H1 (cell line): ENCODE results near the gene STIM2.

ENCODE experiments used
- BACH1 ChIP-seq: IDR thresholded peaks from 2 replicates; pipeline ENCODE4 v1.6.1; 2012; ENCODE audit warnings: low read length, improper control_type of control experiment
- EZH2 ChIP-seq: fragments of 200-600 bp; sonication (generic); IDR thresholded peaks from 2 replicates; pipeline ENCODE4 v1.7.1; 2012; ENCODE audit warnings: low read depth, mild to moderate bottlenecking, moderate library complexity, low read length, inconsistent platforms; ENCODE audit not compliant: severe bottlenecking
- POLR2AphosphoS5 ChIP-seq: IDR thresholded peaks from 2 replicates; pipeline ENCODE4 v1.6.1; 2011; ENCODE audit warnings: low read depth, low read length
- TEAD4 ChIP-seq: IDR thresholded peaks from 2 replicates; pipeline ENCODE4 v1.6.1; 2012; ENCODE audit warnings: low read depth, low read length, inconsistent platforms, mixed read lengths

- TF ChIP-seq TEAD4: no peak
- TF ChIP-seq EZH2: no peak
- TF ChIP-seq POLR2AphosphoS5: no peak
- TF ChIP-seq BACH1: no peak
Measured at GRCh38 chr4:26987191-26987590, 126.5 kb downstream of the STIM2 start.
